Measurements from ENCODE around the gene SLC34A1. TPM values are rescaled to one million over a fixed set of nuclear protein-coding genes. Genes with fewer than 3 reads are reported as not detected.

SLC34A1 gene
- total and polyA plus RNA-seq, 5 donors from 2014 or later, result 0.20 TPM; not detected in 4

- H3K4me3 ChIP-seq (ENCODE audit: low read depth, low read length), result peak within 1 kb of the TSS; percentile 55
- no peaks in the 10 kb centered on the region for H3K9me3 ChIP-seq (ENCODE audit: control insufficient read depth in 2 of 2, low read length in 2 of 2)
- H3K27me3 ChIP-seq (ENCODE audit: control insufficient read depth, insufficient read depth, low read length), result no peaks in the 10 kb centered on the region
- H3K4me3 Mint-ChIP-seq, result peak within 1 kb of the TSS; percentile 87 to 97 (median 92)
- DNase-seq (peak; percentile 59 to 82 (median 82)), ATAC-seq (ENCODE audit: low read depth in 2 of 2) (peak; percentile 66 to 67)
- H3K27me3 Mint-ChIP-seq, result peaks cover 10% of the 10 kb centered on the region
- peak within 1 kb of the TSS; percentile 87 to 97 (median 91) for H3K27ac Mint-ChIP-seq
- peaks cover 53% of the 10 kb centered on the region for H3K4me1 ChIP-seq (ENCODE audit: control insufficient read depth, insufficient read depth, low read length, poor library complexity, severe bottlenecking)
- peaks cover 3% of the 10 kb centered on the region for H3K36me3 Mint-ChIP-seq
- peaks cover 7% of the 10 kb centered on the region for H3K36me3 ChIP-seq (ENCODE audit: control insufficient read depth, insufficient read depth, low read length)
- peak within 1 kb of the TSS; percentile 91 for H3K27ac ChIP-seq (ENCODE audit: insufficient read depth, low read length, poor library complexity, severe bottlenecking)
- peaks cover 0 to 61% (median 33%) of the 10 kb centered on the region in 4 donors for H3K4me1 Mint-ChIP-seq
- H3K9me3 Mint-ChIP-seq, result no peaks in the 10 kb centered on the region
Observed at GRCh38 chr5:177446200-177447065, 62.2 kb downstream of the SLC34A1 start, which contains the start of gene PRR7. Gene PRR7 (plus strand): TSS chr5:177446814. CDS start chr5:177455068, 8,254 bp downstream.

- no peaks in the 10 kb centered on the region for H3K9me3 ChIP-seq (ENCODE audit: control insufficient read depth in 2 of 2, low read length in 2 of 2)
- H3K27ac ChIP-seq (ENCODE audit: insufficient read depth, low read length, poor library complexity, severe bottlenecking), result peak overlapping the region; percentile 91
- H3K4me1 Mint-ChIP-seq, result peaks cover 0 to 60% (median 35%) of the 10 kb centered on the region in 4 donors
- DNase-seq (peak; percentile 64 to 80 (median 75)), ATAC-seq (ENCODE audit: low read depth in 2 of 2) (peak; percentile 19 to 35)
- no peak overlapping the region for H3K4me3 ChIP-seq (ENCODE audit: low read depth, low read length)
- H3K4me3 Mint-ChIP-seq, result peak overlapping the region in 2 of 4 donors; percentile 46 to 97
- peaks cover 52% of the 10 kb centered on the region for H3K4me1 ChIP-seq (ENCODE audit: control insufficient read depth, insufficient read depth, low read length, poor library complexity, severe bottlenecking)
- H3K36me3 ChIP-seq (ENCODE audit: control insufficient read depth, insufficient read depth, low read length), result peaks cover under 1% of the 10 kb centered on the region
- H3K36me3 Mint-ChIP-seq, result peaks cover 4% of the 10 kb centered on the region
- H3K27me3 ChIP-seq (ENCODE audit: control insufficient read depth, insufficient read depth, low read length), result no peaks in the 10 kb centered on the region
- H3K27ac Mint-ChIP-seq, result no peak overlapping the region
- no peaks in the 10 kb centered on the region for H3K9me3 Mint-ChIP-seq
- H3K27me3 Mint-ChIP-seq, result peaks cover 10% of the 10 kb centered on the region
Observed at GRCh38 chr5:177447066-177447610, 62.9 kb downstream of the SLC34A1 start.

DNA sequence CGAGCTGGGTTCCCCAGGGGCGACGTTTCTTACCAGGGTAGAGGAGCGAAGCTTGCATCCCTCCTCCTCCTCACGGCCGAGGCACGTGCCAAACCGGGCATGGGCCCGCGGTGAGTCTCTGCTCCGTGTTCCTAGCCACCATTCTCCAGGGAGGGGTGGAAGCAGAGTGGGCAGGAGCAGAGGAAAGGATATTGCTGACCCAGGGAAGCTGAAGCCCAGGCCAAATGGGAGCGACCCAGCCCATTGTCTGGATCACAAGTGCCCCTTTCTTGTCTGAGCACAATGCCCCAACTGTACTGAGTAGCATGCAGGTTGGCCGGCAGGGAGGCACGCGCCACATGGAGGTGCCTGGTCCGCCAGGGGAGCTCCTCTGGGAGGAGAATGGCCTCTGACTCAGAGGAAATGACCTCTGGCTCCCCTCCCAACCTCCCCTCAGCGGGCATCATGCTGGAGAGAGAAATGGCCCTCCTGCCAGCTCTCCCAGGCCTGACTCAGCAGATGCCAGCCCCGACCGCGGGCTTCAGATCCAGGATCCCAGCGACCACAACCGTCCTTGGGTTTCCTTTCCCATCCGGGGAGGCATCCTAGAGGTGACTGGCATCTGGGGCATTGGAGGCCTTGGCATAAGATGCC lies 63.5 kb downstream of the SLC34A1 start:
- Mint-ChIP-seq H3K4me3 (peak overlapping the region; percentile 78 to 97 (median 86)), H3K36me3 (peaks cover 4% of the 10 kb centered on the region), H3K4me1 (peaks cover 0 to 57% (median 37%) of the 10 kb centered on the region in 4 donors), H3K27me3 (peaks cover 10% of the 10 kb centered on the region), H3K9me3 (no peaks in the 10 kb centered on the region), H3K27ac (peak overlapping the region in 2 of 3 donors; percentile 49 to 92)
- ATAC-seq (ENCODE audit: low read depth in 2 of 2), result no peak
- H3K4me3 ChIP-seq (ENCODE audit: low read depth, low read length), result no peak overlapping the region
- no peaks in the 10 kb centered on the region for H3K36me3 ChIP-seq (ENCODE audit: control insufficient read depth, insufficient read depth, low read length)
- H3K4me1 ChIP-seq (ENCODE audit: control insufficient read depth, insufficient read depth, low read length, poor library complexity, severe bottlenecking), result peaks cover 52% of the 10 kb centered on the region
- H3K9me3 ChIP-seq (ENCODE audit: control insufficient read depth in 2 of 2, low read length in 2 of 2), result no peaks in the 10 kb centered on the region
- H3K27ac ChIP-seq (ENCODE audit: insufficient read depth, low read length, poor library complexity, severe bottlenecking), result peak overlapping the region; percentile 47
- H3K27me3 ChIP-seq (ENCODE audit: control insufficient read depth, insufficient read depth, low read length), result no peaks in the 10 kb centered on the region
- no peak for DNase-seq

Other genes with a start within 250 kb of the SLC34A1 start
- 15.3 TPM for gene RAB24, start 80.7 kb upstream of the SLC34A1 start, total RNA-seq
- gene RAB24, start 80.7 kb upstream of the SLC34A1 start, polyA plus RNA-seq, result 10 to 100 TPM in 2 of 4 donors, 1 to 10 TPM in 2; 5.1 to 12.8 (median 10.1) TPM
- 60.6 TPM for gene PRELID1, start 80.6 kb upstream of the SLC34A1 start, total RNA-seq
- gene PRELID1, start 80.6 kb upstream of the SLC34A1 start, polyA plus RNA-seq, result 100 to 1,000 TPM; 185 to 210 (median 192) TPM
- gene MXD3, start 72.5 kb upstream of the SLC34A1 start, total RNA-seq, result 8.7 TPM
- 1 to 10 TPM in 1 of 4 donors, under 1 TPM in 3; 0.36 to 2.8 (median 0.84) TPM for gene MXD3, start 72.5 kb upstream of the SLC34A1 start, polyA plus RNA-seq
- 77.9 TPM for gene LMAN2, start 32.8 kb upstream of the SLC34A1 start, total RNA-seq
- 100 to 1,000 TPM; 227 to 289 (median 240) TPM for gene LMAN2, start 32.8 kb upstream of the SLC34A1 start, polyA plus RNA-seq
- gene RGS14, start 26.5 kb upstream of the SLC34A1 start, total RNA-seq, result 93.3 TPM
- 10 to 100 TPM; 40.1 to 59.8 (median 52.7) TPM for gene RGS14, start 26.5 kb upstream of the SLC34A1 start, polyA plus RNA-seq
- gene PFN3, start 16.2 kb downstream of the SLC34A1 start, total RNA-seq, result not detected
- not detected for gene PFN3, start 16.2 kb downstream of the SLC34A1 start, polyA plus RNA-seq
- 0.35 TPM for gene F12, start 25.1 kb downstream of the SLC34A1 start, total RNA-seq
- under 1 TPM in 3 of 4 donors, not detected in 1; 0.16 to 0.94 (median 0.20) TPM for gene F12, start 25.1 kb downstream of the SLC34A1 start, polyA plus RNA-seq
- 228 TPM for gene GRK6, start 42.2 kb downstream of the SLC34A1 start, total RNA-seq
- gene GRK6, start 42.2 kb downstream of the SLC34A1 start, polyA plus RNA-seq, result 100 to 1,000 TPM in 2 of 4 donors, 10 to 100 TPM in 2; 79.2 to 127 (median 96.0) TPM
- 21.8 TPM for gene PRR7, start 62.4 kb downstream of the SLC34A1 start, total RNA-seq
- gene PRR7, start 62.4 kb downstream of the SLC34A1 start, polyA plus RNA-seq, result 10 to 100 TPM; 10.2 to 17.0 (median 11.7) TPM
- 2.3 TPM for gene DBN1, start 89.2 kb downstream of the SLC34A1 start, total RNA-seq
- gene DBN1, start 89.2 kb downstream of the SLC34A1 start, polyA plus RNA-seq, result under 1 TPM in 1 of 4 donors, not detected in 3; 0.13 TPM
- 7.8 TPM for gene PDLIM7, start 113.2 kb downstream of the SLC34A1 start, total RNA-seq
- gene PDLIM7, start 113.2 kb downstream of the SLC34A1 start, polyA plus RNA-seq, result 1 to 10 TPM; 1.6 to 2.7 (median 2.5) TPM
- 1.5 TPM for gene DOK3, start 125.4 kb downstream of the SLC34A1 start, total RNA-seq
- under 1 TPM in 2 of 4 donors, not detected in 2; 0.13 to 0.17 TPM for gene DOK3, start 125.4 kb downstream of the SLC34A1 start, polyA plus RNA-seq
- gene DDX41, start 132.5 kb downstream of the SLC34A1 start, total RNA-seq, result 73.2 TPM
- 10 to 100 TPM; 41.8 to 48.9 (median 46.0) TPM for gene DDX41, start 132.5 kb downstream of the SLC34A1 start, polyA plus RNA-seq
- 179 TPM for gene FAM193B, start 170.1 kb downstream of the SLC34A1 start, total RNA-seq
- 1 to 10 TPM; 2.8 to 4.1 (median 3.5) TPM for gene FAM193B, start 170.1 kb downstream of the SLC34A1 start, polyA plus RNA-seq
- 63.2 TPM for gene TMED9, start 207.8 kb downstream of the SLC34A1 start, total RNA-seq
- gene TMED9, start 207.8 kb downstream of the SLC34A1 start, polyA plus RNA-seq, result 100 to 1,000 TPM in 2 of 4 donors, 10 to 100 TPM in 2; 83.7 to 141 (median 108) TPM
- 24.2 TPM for gene B4GALT7, start 215.7 kb downstream of the SLC34A1 start, total RNA-seq
- 10 to 100 TPM; 18.3 to 19.5 (median 18.5) TPM for gene B4GALT7, start 215.7 kb downstream of the SLC34A1 start, polyA plus RNA-seq